ENCODE data around the gene EIF1AD. TPM values are rescaled to one million over a fixed set of nuclear protein-coding genes. Genes with fewer than 3 reads are reported as not detected.

The EIF1AD gene
- total and polyA plus RNA-seq, 2 of the 8 experiments (the other 6 are each of a cell fraction or from before 2014, with no cell fraction given), result 32.6 to 39.9 TPM

GRCh38 chr11:65958774-65959420 is 43.1 kb downstream of the EIF1AD start (continued):
- TF ChIP-seq MAX (IDR thresholded peaks at IDR 0.05), result no peak
- no peak for TF ChIP-seq ATF3 (IDR thresholded peaks at IDR 0.05; ENCODE audit: insufficient read depth, low read depth, low read length)
- no peak for TF ChIP-seq JUND (IDR thresholded peaks at IDR 0.05; ENCODE audit: low read length)
- TF ChIP-seq MAFK (IDR thresholded peaks at IDR 0.05; ENCODE audit: low read depth, low read length), result no peak
- TF ChIP-seq BACH1 (IDR thresholded peaks at IDR 0.05; ENCODE audit: low read length), result no peak

Data from H1 (cell line).